GM18951 (cell line): ENCODE data around the gene C1orf174.
A peak's percentile ranks its signal among the peaks of the same experiment; 100 is the strongest.

Experiments
- POLR2A ChIP-seq: IDR thresholded peaks from 4 replicates; pipeline ENCODE4 v1.6.1; 2011; ENCODE audit warnings: mild to moderate bottlenecking; ENCODE audit not compliant: insufficient read length, insufficient read depth; ENCODE audit errors: extremely low read depth
- in situ Hi-C: fragments of 300-500 bp; cut with MboI; formaldehyde crosslinking; loops from one replicate; pipeline ENCODE4 v1.12.0; 2022; ENCODE audit warnings: low sequenced_read_pairs, mixed read lengths, inconsistent platforms; ENCODE audit not compliant: unreplicated experiment

Gene C1orf174

DNA sequence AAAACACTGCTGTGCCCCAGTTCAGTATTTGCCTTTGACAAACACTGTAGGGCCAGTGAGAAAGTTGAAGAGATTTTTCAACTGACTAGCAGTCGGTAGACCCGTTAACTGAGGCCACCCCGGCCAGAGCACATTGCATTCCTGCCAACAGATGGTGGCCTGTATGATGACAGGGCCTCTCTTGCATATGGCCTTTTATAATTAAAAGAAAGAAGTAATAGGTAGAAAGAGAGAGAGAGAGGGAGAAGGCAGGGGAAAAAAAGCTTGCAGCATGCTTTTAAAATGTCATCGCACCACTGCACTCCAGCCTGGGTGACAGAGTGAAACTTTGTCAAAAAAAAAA, 4.7 kb upstream of the C1orf174 start:
- in situ Hi-C loops, result loop anchor here (25.0 kb wide), 1 partner anchor 907 kb away; no protein-coding TSS in a partner anchor
- TF ChIP-seq POLR2A, result no peak

DNA sequence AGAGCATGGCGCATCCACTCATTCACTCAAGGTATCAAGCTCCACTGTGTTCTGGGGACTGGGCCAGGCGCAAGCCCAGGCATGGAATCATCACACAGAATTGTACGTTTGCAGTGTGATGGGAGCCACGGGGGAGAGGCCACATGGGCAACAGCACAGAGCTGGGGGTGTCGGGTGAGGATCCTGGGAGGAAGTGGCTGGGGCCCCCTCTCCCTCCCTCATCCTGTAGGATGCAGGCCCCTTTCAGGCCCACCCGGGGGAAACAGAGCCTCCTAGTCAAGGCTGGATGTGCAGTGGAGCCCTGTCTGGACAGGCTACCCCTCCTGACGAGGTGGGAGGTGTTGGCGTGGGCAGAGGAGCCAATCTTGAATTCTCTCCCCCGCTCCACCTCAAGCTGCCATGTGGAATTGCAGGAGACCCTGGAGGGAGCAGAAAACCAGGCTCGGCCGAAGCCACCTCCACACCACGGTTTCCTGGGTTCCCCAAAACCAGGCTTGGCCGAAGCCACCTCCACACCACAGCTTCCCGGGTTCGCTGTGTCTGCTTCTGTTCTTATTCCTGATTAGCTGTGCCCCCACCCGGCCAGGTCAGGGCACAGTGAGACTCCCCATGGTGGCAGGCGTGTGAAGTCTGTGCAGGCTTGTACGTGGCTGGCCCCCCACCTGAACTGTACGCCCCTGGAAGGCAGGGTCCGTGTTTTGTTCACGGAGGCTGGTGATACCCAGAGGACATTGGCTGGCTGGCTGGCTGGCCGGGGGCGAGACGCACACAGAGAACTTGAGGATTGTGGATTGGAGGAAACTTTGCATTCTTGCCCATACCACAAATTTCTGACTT, 4.2 kb upstream of the C1orf174 start:
- TF ChIP-seq POLR2A, result no peak
- in situ Hi-C loops, result loop anchor here (25.0 kb wide), 1 partner anchor 908 kb away; no protein-coding TSS in a partner anchor

DNA sequence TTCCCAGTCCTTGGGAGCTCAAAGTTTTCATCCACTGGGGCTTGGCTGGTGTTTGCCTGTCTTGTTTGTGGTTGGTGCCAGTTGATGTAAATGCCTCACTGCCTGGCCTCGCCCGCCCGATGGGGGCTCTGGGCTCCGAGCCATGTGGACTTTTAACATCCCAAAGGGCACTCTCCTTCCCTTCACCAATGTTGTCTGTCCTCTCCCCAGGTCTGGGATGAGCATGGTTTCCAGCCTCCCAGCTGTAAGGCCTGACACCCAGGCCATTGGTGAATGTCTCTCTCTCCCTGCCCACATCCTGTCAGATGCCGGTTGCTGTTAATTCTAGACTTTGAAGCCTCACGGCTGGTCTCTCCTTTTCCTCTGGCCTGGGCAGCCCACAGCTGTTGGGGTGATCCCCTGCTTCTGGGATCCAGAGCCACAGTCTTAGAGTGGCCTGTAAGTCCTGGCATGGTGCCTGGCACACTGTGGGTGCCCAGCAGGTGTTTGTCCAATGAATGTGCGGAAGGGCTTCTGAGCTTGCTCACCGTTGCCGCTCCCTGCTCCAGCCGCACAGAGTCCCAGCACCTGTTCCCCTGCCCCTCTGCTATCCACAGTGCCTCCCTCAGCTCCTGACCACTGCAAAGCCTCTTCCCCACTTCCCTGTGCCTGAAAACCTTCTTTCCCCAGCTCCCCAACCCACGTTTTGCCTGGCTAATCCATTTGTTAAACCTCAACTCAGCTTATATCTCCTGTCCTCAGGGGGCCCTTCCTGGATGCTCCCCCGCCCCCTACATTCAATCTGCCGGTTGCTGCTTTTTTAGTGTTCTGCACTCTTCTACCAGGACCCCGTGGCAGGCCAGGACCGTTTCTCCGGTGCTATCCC, 3.3 kb upstream of the C1orf174 start:
- TF ChIP-seq POLR2A, result no peak
- in situ Hi-C loops, result loop anchor here (25.0 kb wide), 1 partner anchor 909 kb away; no protein-coding TSS in a partner anchor

DNA sequence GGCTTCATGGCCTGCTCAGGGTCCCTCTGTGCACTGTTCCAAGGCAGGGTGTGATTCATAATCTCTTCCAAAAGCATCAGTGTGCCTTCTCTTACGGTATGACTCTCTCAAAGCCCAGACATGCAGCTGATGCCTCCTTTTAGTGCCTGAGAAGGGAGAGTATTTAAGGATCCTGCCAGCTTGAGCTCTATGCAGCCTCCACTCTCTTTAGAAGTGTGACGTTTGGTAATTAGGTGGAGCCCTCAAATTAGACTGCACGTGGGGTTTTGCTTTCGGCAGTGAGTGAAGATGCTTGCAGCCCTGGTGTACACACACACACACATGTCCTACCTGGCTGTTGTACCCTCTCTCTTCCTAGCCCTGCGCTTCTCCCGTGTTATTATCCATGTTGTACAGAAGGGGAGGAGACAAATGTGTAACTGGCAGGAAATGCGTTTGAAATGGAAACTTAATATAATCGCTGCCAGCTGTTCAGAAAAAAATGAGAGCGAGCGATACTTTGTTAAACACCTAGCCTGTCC, 2.6 kb upstream of the C1orf174 start:
- no peak for TF ChIP-seq POLR2A
- in situ Hi-C loops, result loop anchor here (25.0 kb wide), 1 partner anchor 910 kb away; no protein-coding TSS in a partner anchor

DNA sequence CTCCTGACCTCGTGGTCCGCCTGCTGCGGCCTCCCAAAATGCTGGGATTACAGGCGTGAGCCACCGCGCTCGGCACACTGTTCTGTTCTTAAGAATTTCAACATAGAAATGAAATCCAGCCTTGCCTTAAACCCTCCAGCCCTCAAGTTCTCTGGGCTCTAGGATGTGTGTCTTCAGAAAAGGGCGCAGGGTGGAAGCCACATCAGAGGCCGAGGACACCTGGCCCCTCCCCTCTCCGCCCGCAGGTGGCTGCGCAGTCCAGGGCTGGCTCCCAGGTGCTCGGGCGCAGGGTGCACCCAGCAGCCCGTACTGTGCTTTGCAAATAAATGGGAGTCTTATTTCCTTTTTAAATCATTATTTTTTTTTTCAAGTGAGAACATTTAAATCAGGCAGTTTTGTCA, 2.0 kb upstream of the C1orf174 start:
- TF ChIP-seq POLR2A, result no peak
- in situ Hi-C loops, result loop anchor here (25.0 kb wide), 1 partner anchor 910 kb away; no protein-coding TSS in a partner anchor

DNA sequence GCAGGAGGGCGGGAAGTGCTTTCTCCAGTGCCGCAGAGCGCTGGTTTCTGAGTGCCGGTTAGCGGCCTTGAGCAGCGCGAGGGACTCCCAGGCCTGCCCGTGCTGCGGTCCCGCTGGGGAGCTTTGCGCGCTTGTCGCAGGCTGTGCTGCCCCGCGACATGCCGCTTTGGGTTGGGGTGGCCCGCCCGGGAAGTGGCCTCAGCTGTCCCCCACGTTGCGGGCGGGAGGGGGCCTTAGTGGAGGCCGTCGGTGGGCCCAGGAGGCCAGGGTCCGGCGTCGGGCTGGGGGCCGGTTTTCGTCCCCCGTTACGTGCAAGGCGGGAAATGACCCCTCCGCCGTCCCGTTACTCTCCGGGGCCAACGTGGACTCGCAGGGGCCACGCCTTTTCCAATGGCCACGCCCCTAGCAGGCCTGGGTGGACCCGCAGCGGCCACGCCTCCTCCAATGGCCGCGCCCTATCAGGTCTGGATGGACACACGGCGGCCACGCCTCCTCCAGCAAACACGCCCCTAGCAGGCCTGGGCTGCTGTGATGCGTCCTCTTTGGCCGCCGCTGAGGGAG, 977 bp upstream of the C1orf174 start:
- in situ Hi-C loops, result loop anchor here (25.0 kb wide), 1 partner anchor 911 kb away; no protein-coding TSS in a partner anchor
- TF ChIP-seq POLR2A, result peak; percentile 42

DNA sequence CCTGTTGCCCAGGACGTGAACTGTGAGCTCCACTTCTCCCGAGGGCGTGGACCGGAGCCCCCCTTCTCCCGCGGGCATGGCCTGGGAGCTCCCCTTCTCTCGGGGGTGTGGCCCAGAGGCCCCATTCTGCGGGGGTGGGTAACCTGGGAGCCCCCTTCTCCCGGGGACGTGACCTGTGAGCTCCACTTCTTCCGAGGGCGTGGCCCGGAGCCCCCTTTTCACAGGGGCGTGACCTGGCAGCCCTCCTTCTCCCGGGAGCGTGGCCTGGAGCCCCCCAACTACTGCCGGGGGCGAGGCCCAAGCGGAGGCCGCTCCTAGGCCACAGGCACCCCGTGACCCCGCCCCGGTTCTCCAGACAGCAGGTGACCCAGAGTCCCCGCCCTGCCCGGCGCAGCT, 320 bp downstream of the C1orf174 start:
- in situ Hi-C loops, result loop anchor here (25.0 kb wide), 1 partner anchor 913 kb away; no protein-coding TSS in a partner anchor

DNA sequence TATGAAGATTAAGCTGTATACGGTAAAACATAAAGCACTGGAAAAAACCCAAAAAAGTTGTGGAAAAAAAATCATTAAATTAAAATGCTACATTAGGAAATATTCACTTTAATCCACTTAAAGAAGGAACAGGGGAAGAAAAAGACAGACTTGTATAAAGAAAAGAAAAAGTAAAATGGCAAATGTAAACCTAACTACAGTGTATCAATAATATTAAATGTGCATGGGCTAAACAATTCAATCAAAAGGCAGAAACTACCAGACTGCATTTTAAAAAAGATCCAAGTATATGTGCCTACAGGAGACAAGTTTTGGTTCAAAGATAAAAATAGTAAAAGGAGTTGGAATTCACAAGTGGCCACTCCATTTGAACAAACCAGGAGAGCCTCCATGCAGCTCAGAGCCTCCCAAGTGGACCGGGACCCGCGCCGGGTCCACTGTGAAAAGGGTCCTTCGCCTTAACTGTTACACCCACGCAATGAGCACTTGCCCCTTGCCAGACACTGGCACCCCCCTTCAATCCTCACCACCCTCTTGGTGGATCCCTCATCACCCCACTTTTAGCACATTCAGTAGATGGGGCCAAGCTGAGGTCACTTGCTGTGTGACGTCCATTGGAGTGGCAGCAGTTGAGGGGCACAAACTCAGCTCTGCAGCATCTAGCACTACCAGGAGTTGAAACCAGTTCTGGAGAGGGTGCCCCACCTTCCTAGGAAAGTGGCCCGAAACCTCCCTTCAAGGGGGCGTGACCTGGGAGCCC, 898 bp downstream of the C1orf174 start:
- in situ Hi-C loops, result no loop called here

More for the DNA sequence above, 320 bp downstream of the C1orf174 start:
- no peak for TF ChIP-seq POLR2A

DNA sequence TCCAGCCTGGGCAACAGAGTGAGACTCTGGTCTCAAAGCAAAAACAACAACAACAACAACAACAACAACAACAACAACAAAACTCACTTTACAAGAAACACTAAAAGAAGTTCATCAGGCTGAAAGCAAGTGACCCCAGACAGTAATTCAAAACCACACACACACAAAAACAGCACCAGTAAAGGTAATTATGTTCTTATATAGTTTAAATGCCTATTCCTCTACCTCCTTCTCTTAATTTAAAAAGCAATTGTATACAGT, 1.7 kb downstream of the C1orf174 start:
- in situ Hi-C loops, result no loop called here
- TF ChIP-seq POLR2A, result no peak

More for the DNA sequence above, 898 bp downstream of the C1orf174 start:
- TF ChIP-seq POLR2A, result no peak

DNA sequence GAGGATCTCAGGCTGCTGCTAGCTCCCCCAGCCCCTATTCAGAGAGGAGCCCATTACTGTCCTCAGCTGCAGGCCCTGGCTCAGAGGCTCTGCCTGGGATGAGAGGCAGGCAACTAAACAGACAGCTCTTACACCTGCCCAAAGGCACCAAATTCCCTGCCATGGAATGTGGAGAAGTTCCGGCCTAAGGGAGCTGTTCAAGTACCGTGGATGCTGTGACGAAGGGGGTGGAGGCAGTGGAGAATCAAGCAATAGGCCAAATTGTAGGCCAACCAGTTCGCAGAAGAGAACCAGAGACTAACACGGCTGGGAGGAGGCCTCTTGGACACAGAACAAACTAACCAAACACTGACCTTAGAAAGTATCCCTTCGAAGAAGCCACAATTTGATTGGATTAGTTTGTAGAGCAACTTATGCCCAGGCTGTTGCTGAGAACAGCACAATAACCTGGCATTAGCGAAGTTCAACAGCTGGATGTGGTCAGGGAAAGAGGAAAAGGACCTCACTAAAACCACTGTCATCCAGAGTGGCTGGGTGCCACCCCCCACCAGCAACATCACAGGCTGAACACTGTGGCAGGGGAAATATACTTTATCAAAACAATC, 3.6 kb downstream of the C1orf174 start:
- TF ChIP-seq POLR2A, result no peak
- in situ Hi-C loops, result no loop called here

DNA sequence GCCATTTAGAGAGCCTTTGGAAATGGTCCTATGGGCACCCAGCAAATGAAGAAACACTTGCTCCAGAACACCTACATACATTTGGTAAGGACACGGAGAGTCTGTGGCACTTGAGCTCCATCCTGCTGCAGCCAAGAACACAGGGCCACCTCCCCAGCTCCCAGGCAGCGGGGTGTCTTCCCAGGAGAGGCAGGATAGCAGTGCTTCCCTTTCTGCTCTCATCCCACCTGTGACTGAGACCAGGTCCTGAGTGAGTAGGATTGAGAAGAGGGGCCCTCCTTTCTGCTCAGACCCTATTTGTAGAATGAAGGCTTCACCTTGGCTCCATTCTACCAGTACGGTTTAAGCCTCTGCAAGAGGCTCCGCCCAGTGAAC, 4.1 kb downstream of the C1orf174 start:
- TF ChIP-seq POLR2A, result no peak

More for the DNA sequence above, 4.1 kb downstream of the C1orf174 start:
- in situ Hi-C loops, result no loop called here
